ENCODE results near the gene SOS2. TPM values are rescaled to one million over a fixed set of nuclear protein-coding genes. Genes with fewer than 3 reads are reported as not detected.

SOS2 gene
- total RNA-seq, 1 experiment from 2014 or later: 11.7 TPM

DNA sequence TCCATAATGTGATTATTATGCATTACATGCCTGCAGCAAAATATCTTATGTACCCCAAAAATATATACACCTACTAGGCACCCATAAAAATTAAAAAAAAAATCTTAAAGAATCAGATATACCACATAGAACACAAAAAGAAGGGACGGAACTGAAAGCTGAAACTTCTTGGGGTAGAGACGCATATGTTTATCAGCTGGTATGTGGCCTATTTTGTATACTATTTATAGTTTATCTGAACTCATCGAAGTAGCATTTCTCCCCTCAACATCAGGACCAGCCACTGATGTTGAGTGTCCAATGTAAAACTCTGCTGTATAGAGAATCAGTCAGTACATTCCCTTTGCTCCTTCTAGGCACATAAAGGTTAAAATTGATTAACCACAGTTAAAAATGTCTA lies 22.9 kb upstream of the SOS2 start:
- Histone ChIP-seq H3K27ac (ENCODE audit: low read depth, low read length) (no peak overlapping the region), H2AFZ (ENCODE audit: low read depth, low read length, poor library complexity, severe bottlenecking) (no peak overlapping the region), H3K4me2 (ENCODE audit: low read length) (no peak overlapping the region), H3K4me1 (ENCODE audit: control insufficient read depth in 1 of 2, insufficient read depth in 2 of 2, low read length in 2 of 2) (no peaks in the 10 kb centered on the region), H3K9ac (ENCODE audit: low read length) (no peak overlapping the region), H3K36me3 (ENCODE audit: control insufficient read depth in 1 of 2, insufficient read depth in 2 of 2, low read length in 2 of 2) (no peaks in the 10 kb centered on the region), H3K9me3 (ENCODE audit: control insufficient read depth in 1 of 2, insufficient read depth in 1 of 2, low read depth in 1 of 2, low read length in 2 of 2) (no peaks in the 10 kb centered on the region), H3K9me2 (ENCODE audit: insufficient read depth) (no peaks in the 10 kb centered on the region), H3K27me3 (ENCODE audit: insufficient read depth, low read length) (no peaks in the 10 kb centered on the region), H3K79me2 (ENCODE audit: insufficient read depth, low read length) (no peaks in the 10 kb centered on the region), H4K20me1 (ENCODE audit: insufficient read depth) (no peaks in the 10 kb centered on the region), H3K4me3 (replicated peaks in 1 of 2; ENCODE audit: low read depth in 1 of 2, low read length in 2 of 2) (no peak overlapping the region)
- no TSS peak for BruUV-seq (replicated peaks)
- TF ChIP-seq ELF1 (IDR thresholded peaks at IDR 0.05; ENCODE audit: borderline replicate concordance, low read depth): no peak
- no peak for TF ChIP-seq SIN3A (IDR thresholded peaks at IDR 0.05; ENCODE audit: low read depth)
- TF ChIP-seq EGR1 (IDR thresholded peaks at IDR 0.05; ENCODE audit: low read depth): no peak
- no peak for TF ChIP-seq YY1 (IDR thresholded peaks at IDR 0.05; ENCODE audit: extremely low read depth, insufficient replicate concordance, low read depth, low read length)
- TF ChIP-seq CEBPB (IDR thresholded peaks at IDR 0.05; ENCODE audit: low read depth): no peak
- TF ChIP-seq EZH2phosphoT487 (IDR thresholded peaks at IDR 0.05; ENCODE audit: borderline replicate concordance): no peak
- TF ChIP-seq POLR2AphosphoS5 (IDR thresholded peaks at IDR 0.05; ENCODE audit: low read depth, low read length): no peak
- no peak for TF ChIP-seq SP1 (IDR thresholded peaks at IDR 0.05; ENCODE audit: low read depth)
- TF ChIP-seq EZH2 (IDR thresholded peaks at IDR 0.05): no peak
- no peak for TF ChIP-seq ZBTB33 (IDR thresholded peaks at IDR 0.05; ENCODE audit: extremely low read depth, insufficient replicate concordance, low read length)
- no peak for TF ChIP-seq ZNF274 (IDR thresholded peaks at IDR 0.05; ENCODE audit: low read depth, low read length)
- no peak for TF ChIP-seq POLR2A (IDR thresholded peaks at IDR 0.05; ENCODE audit: borderline replicate concordance, extremely low read depth, insufficient read depth, insufficient read length)
- RAD21 ChIA-PET (ENCODE audit: low non-redundant PET in 1 of 2, low total read pairs in 2 of 2, uncharacterized antibody in 2 of 2, unreplicated experiment in 2 of 2): no interaction called here
- ATAC-seq (no peak), DNase-seq (ENCODE audit: low read depth, low spot score) (no peak)
- intact Hi-C loops (cut with micrococcal nuclease): no loop called here
- POLR2A ChIA-PET: interaction anchor here (0.6 kb wide), 1 partner anchor 10 kb away, joined by 3 read pairs; no protein-coding TSS in a partner anchor
- CTCF ChIA-PET: no interaction called here

All from HCT116 (cell line).